A549 (cell line): ENCODE measurements around the gene ABCC4. TPM values are rescaled to one million over a fixed set of nuclear protein-coding genes. Genes with fewer than 3 reads are reported as not detected.

ENCODE experiments used
- ATAC-seq, 2 experiments: fragments of 200-7000 bp in 1 of 2; fragments of >200 bp in 1 of 2; cut with Nextera tagmentation in 1 of 2; cut with Tn5 transposase in 1 of 2; 3 replicates each; pipeline versions ENCODE4 v1.8.0 to v1.9.1; 2018 to 2020; ENCODE audit warnings: mild to moderate bottlenecking in 1 of 2, moderate library complexity in 1 of 2
- CTCF ChIA-PET: fragments of 300-600 bp; sonication (Branson Sonifier 250); formaldehyde crosslinking; extraction: SDS; loops from one replicate; lab custom pipeline; 2021; ENCODE audit warnings: antibody characterized with exemption, inconsistent platforms; lab: Yijun Ruan, JAX
- POLR2A ChIA-PET: fragments of 350-600 bp; formaldehyde crosslinking; extraction: SDS; loops from one replicate; lab custom pipeline; 2021; ENCODE audit warnings: antibody characterized with exemption, inconsistent platforms; lab: Yijun Ruan, JAX
- DNase-seq, 2 experiments: peaks; one replicate each; pipeline versions ENCODE4 v3.0.0 to v3.0.0-alpha.2; 2011 to 2016; ENCODE audit warnings: low read depth in 1 of 2, low spot score in 1 of 2
- FAIRE-seq: peaks from 2 replicates; lab custom pipeline; 2011; peaks lifted over from hg19 to GRCh38; lab: Jason Lieb, UNC
- H3K27ac ChIP-seq, 2 experiments: fragments of >200 bp; sonication (Bioruptor Twin); formaldehyde crosslinking; 3 replicates each; pipeline ENCODE4 v1.5.1; 2016 to 2017
- H3K4me1 ChIP-seq: fragments of >200 bp; sonication (Bioruptor Twin); formaldehyde crosslinking; 3 replicates; pipeline ENCODE4 v1.6.1; 2016
- H3K4me2 ChIP-seq: fragments of >200 bp; sonication (Bioruptor Twin); formaldehyde crosslinking; 3 replicates; pipeline ENCODE4 v1.6.1; 2016
- H3K4me3 ChIP-seq: fragments of >200 bp; sonication (Bioruptor Twin); formaldehyde crosslinking; 3 replicates; pipeline ENCODE4 v1.5.1; 2016
- H3K9me3 ChIP-seq: fragments of >200 bp; sonication (Bioruptor Twin); formaldehyde crosslinking; 3 replicates; pipeline ENCODE4 v1.6.1; 2016
- BCL3 ChIP-seq: fragments of >200 bp; sonication (Bioruptor Twin); formaldehyde crosslinking; IDR thresholded peaks from 3 replicates; pipeline ENCODE4 v1.6.1; 2016
- CBX2 ChIP-seq: fragments of 200-600 bp; sonication (generic); IDR thresholded peaks from 2 replicates; pipeline ENCODE4 v1.6.1; 2016; ENCODE audit warnings: low read depth, mild to moderate bottlenecking, borderline replicate concordance
- CBX8 ChIP-seq: fragments of 200-600 bp; sonication (generic); IDR thresholded peaks from 2 replicates; pipeline ENCODE4 v1.6.1; 2016
- EHF ChIP-seq: fragments of 250-450 bp; sonication (Bioruptor Pico); IDR thresholded peaks from 2 replicates; pipeline ENCODE4 v1.5.0; 2020; ENCODE audit warnings: mild to moderate bottlenecking
- EP300 ChIP-seq, 2 experiments: fragments of >200 bp; sonication (Bioruptor Twin); formaldehyde crosslinking; IDR thresholded peaks; 2 replicates in 1 of 2; 3 replicates in 1 of 2; pipeline ENCODE4 v1.6.1; 2016 to 2017
- FOSB ChIP-seq: fragments of 250-450 bp; sonication (Bioruptor Pico); IDR thresholded peaks from 2 replicates; pipeline ENCODE4 v1.5.0; 2020; ENCODE audit warnings: mild to moderate bottlenecking, moderate library complexity
- GATA3 ChIP-seq: IDR thresholded peaks from 2 replicates; pipeline ENCODE4 v1.6.1; 2012; ENCODE audit warnings: borderline replicate concordance
- HOXA7 ChIP-seq: fragments of 250-450 bp; sonication (Bioruptor Pico); IDR thresholded peaks from 2 replicates; pipeline ENCODE4 v1.5.0; 2020; ENCODE audit warnings: mild to moderate bottlenecking, moderate library complexity
- JUNB ChIP-seq: fragments of >200 bp; sonication (Bioruptor Twin); formaldehyde crosslinking; IDR thresholded peaks from 2 replicates; pipeline ENCODE4 v1.6.1; 2016
- KDM1A ChIP-seq: fragments of 200-600 bp; sonication (generic); IDR thresholded peaks from 2 replicates; pipeline ENCODE4 v1.6.1; 2016; ENCODE audit warnings: low read depth, mild to moderate bottlenecking
- MAFK ChIP-seq: fragments of 450-650 bp; IDR thresholded peaks from 2 replicates; pipeline ENCODE4 v1.6.1; 2014; ENCODE audit not compliant: partially characterized antibody
- MAX ChIP-seq: IDR thresholded peaks from 2 replicates; pipeline ENCODE4 v1.6.1; 2012
- MAZ ChIP-seq: fragments of 150-350 bp; IDR thresholded peaks from 2 replicates; pipeline ENCODE4 v1.6.1; 2014; ENCODE audit warnings: antibody characterized with exemption, low read depth, low read length, borderline replicate concordance
- NFE2L2 ChIP-seq: fragments of 150-350 bp; conservative IDR thresholded peaks from 2 replicates; pipeline ENCODE4 v1.6.1; 2014; ENCODE audit warnings: low read length
- NR3C1 ChIP-seq: fragments of >200 bp; sonication (Bioruptor Twin); formaldehyde crosslinking; IDR thresholded peaks from 3 replicates; pipeline ENCODE4 v1.6.1; 2017
- PBX3 ChIP-seq: IDR thresholded peaks from 2 replicates; pipeline ENCODE4 v1.6.1; 2012
- PHF8 ChIP-seq: fragments of 200-600 bp; sonication (generic); IDR thresholded peaks from 2 replicates; pipeline ENCODE4 v1.6.1; 2016; ENCODE audit warnings: low read depth, mild to moderate bottlenecking, antibody characterized with exemption, moderate library complexity, borderline replicate concordance
- POLR2A ChIP-seq: IDR thresholded peaks from 2 replicates; pipeline ENCODE4 v1.6.1; 2012; ENCODE audit warnings: mild to moderate bottlenecking, low read length
- POLR2AphosphoS2 ChIP-seq: conservative IDR thresholded peaks from 2 replicates; pipeline ENCODE4 v1.6.1; 2012; ENCODE audit warnings: low read length, improper control_type of control experiment, inconsistent platforms
- RAD21 ChIP-seq, 2 experiments: fragments of >200 bp in 1 of 2; sonication (Bioruptor Twin) in 1 of 2; formaldehyde crosslinking in 1 of 2; IDR thresholded peaks in 1 of 2; conservative IDR thresholded peaks in 1 of 2; 2 replicates in 1 of 2; 3 replicates in 1 of 2; pipeline ENCODE4 v1.6.1; 2012 to 2018; ENCODE audit warnings: inconsistent platforms in 1 of 2
- RCOR1 ChIP-seq: fragments of 150-350 bp; IDR thresholded peaks from 2 replicates; pipeline ENCODE4 v1.6.1; 2014; ENCODE audit warnings: antibody characterized with exemption, low read length, low read depth
- REST ChIP-seq: fragments of 200-600 bp; sonication (generic); IDR thresholded peaks from 2 replicates; pipeline ENCODE4 v1.6.1; 2016; ENCODE audit warnings: antibody characterized with exemption, mild to moderate bottlenecking, moderate library complexity
- RNF2 ChIP-seq: fragments of 200-600 bp; sonication (generic); IDR thresholded peaks from 2 replicates; pipeline ENCODE4 v1.6.1; 2016; ENCODE audit warnings: low read depth, mild to moderate bottlenecking, antibody characterized with exemption, moderate library complexity, borderline replicate concordance
- TP53 ChIP-seq: fragments of 250-450 bp; sonication (Bioruptor Pico); IDR thresholded peaks from 2 replicates; pipeline ENCODE4 v1.5.0; 2021; ENCODE audit warnings: mild to moderate bottlenecking, moderate library complexity
- ZFP36 ChIP-seq: fragments of 450-650 bp; IDR thresholded peaks from 2 replicates; pipeline ENCODE4 v1.6.1; 2014; ENCODE audit warnings: borderline replicate concordance; ENCODE audit not compliant: partially characterized antibody
- WGBS: methylation state at CpG from one replicate; pipeline ENCODE4 v1.1.6; 2017; ENCODE audit errors: missing lambda C conversion rate; 5-methylcytosine and 5-hydroxymethylcytosine counted together
- polyA plus RNA-seq, 4 experiments: library from polyadenylated mRNA; depleted of rRNA in 3 of 4; stranded (reverse); fragments of >200 nt; fragmentation: RNase III in 1 of 4; extraction: RNeasy Plus Mini Kit Qiagen cat#74134 plus additional on column Dnase treatment in 1 of 4; gene quantifications; 2 replicates in 3 of 4; 3 replicates in 1 of 4; pipeline ENCODE4 v1.2.3, GENCODE V29; 2011 to 2017
- TF ChIP-seq, protein P1 (sequence below): fragments of 150-350 bp; IDR thresholded peaks from 2 replicates; pipeline ENCODE4 v1.6.1; 2014; ENCODE audit warnings: low read depth, mild to moderate bottlenecking, low read length
- TF ChIP-seq, protein P2 (sequence below): fragments of 250-450 bp; sonication (Bioruptor Pico); IDR thresholded peaks from 2 replicates; pipeline ENCODE4 v1.5.0; 2021; ENCODE audit warnings: mild to moderate bottlenecking, moderate library complexity, borderline replicate concordance

Gene ABCC4
- polyA plus RNA-seq, 2 of the 4 experiments (the other 2 are of a cell fraction): 23.5 to 56.2 TPM

DNA sequence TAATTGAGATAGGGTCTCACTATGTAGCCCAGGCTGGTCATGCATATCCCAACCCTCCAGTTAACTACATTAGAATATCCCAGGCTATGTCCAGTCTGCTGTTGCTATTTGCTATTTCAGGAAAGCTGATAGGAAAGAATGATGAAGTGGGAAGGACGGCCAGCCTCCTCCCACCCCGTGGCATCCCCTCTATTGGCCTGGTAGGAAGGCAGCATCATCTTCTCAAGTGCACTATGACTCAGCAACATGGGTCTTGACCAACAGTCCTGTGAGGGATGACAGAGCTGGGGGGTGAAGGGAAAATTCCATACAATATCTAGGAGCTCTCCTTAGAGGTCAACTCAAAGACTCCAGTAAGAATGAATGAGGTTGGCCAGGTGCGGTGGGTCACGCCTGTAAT is 48.0 kb upstream of the ABCC4 start:
- FAIRE-seq: no peak
- WGBS: 47% methylated on average over 4 of the region's 4 CpGs
- peak; percentile 56 to 80; a peak in 4 of 6 replicates for ATAC-seq
- CTCF ChIA-PET: interaction anchor here (0.7 to 1.4 kb wide), 2 partner anchors 55 to 161 kb away, joined by 3 to 5 read pairs; no protein-coding TSS in a partner anchor
- peak overlapping the region in 1 of 2 experiments; percentile 37; a peak in 1 of 6 replicates for H3K27ac ChIP-seq
- no peaks in the 10 kb centered on the region for H3K9me3 ChIP-seq
- TF ChIP-seq NFE2L2: peak; percentile 43; the same call in 1 of the 2 replicates
- no peak for TF ChIP-seq RNF2
- TF ChIP-seq MAFK: peak; percentile 74
- TF ChIP-seq CBX2: no peak
- DNase-seq: peak; percentile 13 to 63
- 0 out of 3 replicates have a peak, but pooled peaks cover 7% of the 10 kb centered on the region for H3K4me1 ChIP-seq
- POLR2A ChIA-PET: no interaction called here
- H3K4me3 ChIP-seq: no peak overlapping the region
- no peak overlapping the region for H3K4me2 ChIP-seq

DNA sequence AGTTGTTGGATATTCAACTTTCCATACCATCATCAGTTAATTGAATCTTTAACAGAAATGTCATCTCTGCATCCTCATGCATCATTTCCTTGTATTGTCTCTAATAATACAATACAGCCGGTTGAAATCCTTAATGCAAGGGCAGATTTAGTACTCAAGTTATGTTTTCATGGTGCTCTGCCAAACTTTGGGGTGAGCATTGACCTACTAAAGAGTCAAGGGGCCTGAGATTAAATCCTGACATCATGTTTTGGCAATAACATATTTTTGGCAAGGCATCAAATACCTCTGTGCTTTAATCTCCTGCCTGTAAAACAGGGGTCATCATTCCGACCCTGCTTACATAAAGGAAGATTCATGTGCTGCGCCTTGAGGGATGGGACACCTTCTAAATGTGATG is 42.7 kb upstream of the ABCC4 start:
- Histone ChIP-seq H3K4me2 (no peak overlapping the region), H3K4me3 (no peak overlapping the region), H3K9me3 (no peaks in the 10 kb centered on the region), H3K27ac (no peak overlapping the region)
- no peak for DNase-seq
- 55% methylated on average over 3 of the region's 3 CpGs for WGBS
- TF ChIP-seq MAZ (no peak), BCL3 (no peak), MAX (no peak), HOXA7 (CRISPR knock-in tag) (no peak), CBX8 (no peak), EP300 (IDR thresholded peaks at IDR 0.05) (no peak), POLR2A (no peak)
- TF ChIP-seq, protein P1, sequence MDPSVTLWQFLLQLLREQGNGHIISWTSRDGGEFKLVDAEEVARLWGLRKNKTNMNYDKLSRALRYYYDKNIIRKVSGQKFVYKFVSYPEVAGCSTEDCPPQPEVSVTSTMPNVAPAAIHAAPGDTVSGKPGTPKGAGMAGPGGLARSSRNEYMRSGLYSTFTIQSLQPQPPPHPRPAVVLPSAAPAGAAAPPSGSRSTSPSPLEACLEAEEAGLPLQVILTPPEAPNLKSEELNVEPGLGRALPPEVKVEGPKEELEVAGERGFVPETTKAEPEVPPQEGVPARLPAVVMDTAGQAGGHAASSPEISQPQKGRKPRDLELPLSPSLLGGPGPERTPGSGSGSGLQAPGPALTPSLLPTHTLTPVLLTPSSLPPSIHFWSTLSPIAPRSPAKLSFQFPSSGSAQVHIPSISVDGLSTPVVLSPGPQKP: no peak
- TF ChIP-seq, all 56 proteins: peak for 0
- ChIA-PET POLR2A (no interaction called here), CTCF (no interaction called here)
- 0 out of 3 replicates have a peak, but pooled peaks cover 2% of the 10 kb centered on the region for H3K4me1 ChIP-seq
- FAIRE-seq (no peak), ATAC-seq (no peak)

- ATAC-seq: no peak
- 85% methylated on average over 5 of the region's 5 CpGs for WGBS
- Histone ChIP-seq H3K4me1 (no peaks in the 10 kb centered on the region), H3K27ac (no peak overlapping the region), H3K4me3 (no peak overlapping the region), H3K9me3 (no peaks in the 10 kb centered on the region), H3K4me2 (no peak overlapping the region)
- FAIRE-seq: no peak
- no peak for DNase-seq
- CTCF ChIA-PET: interaction anchor here (1.2 kb wide), 1 partner anchor 283 kb away, joined by 3 read pairs; no protein-coding TSS in a partner anchor
- POLR2A ChIA-PET: no interaction called here
- TF ChIP-seq POLR2AphosphoS2 (no peak), RAD21 (conservative IDR thresholded peaks at IDR 0.05 in 1 of 2, IDR thresholded peaks at IDR 0.05 in 1 of 2) (no peak), KDM1A (no peak), PHF8 (no peak), JUNB (no peak), EHF (CRISPR knock-in tag) (no peak), FOSB (CRISPR knock-in tag) (no peak), POLR2A (no peak), GATA3 (no peak), PBX3 (no peak), ZFP36 (no peak), RCOR1 (no peak), NR3C1 (no peak), TP53 (CRISPR knock-in tag) (no peak), REST (no peak)
- TF ChIP-seq, protein P2, sequence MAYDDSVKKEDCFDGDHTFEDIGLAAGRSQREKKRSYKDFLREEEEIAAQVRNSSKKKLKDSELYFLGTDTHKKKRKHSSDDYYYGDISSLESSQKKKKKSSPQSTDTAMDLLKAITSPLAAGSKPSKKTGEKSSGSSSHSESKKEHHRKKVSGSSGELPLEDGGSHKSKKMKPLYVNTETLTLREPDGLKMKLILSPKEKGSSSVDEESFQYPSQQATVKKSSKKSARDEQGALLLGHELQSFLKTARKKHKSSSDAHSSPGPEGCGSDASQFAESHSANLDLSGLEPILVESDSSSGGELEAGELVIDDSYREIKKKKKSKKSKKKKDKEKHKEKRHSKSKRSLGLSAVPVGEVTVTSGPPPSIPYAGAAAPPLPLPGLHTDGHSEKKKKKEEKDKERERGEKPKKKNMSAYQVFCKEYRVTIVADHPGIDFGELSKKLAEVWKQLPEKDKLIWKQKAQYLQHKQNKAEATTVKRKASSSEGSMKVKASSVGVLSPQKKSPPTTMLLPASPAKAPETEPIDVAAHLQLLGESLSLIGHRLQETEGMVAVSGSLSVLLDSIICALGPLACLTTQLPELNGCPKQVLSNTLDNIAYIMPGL (CRISPR knock-in tag): no peak
Measured at GRCh38 chr13:95341441-95341840, 40.2 kb upstream of the ABCC4 start.
